D721Med (cell line): ENCODE results near the gene NRXN3.
A peak's percentile ranks its signal among the peaks of the same experiment; 100 is the strongest.

ENCODE experiments used
- DNase-seq: peaks from one replicate; pipeline ENCODE4 v3.0.0; 2011; ENCODE audit warnings: low spot score; ENCODE audit not compliant: insufficient read length
- FAIRE-seq: peaks from 2 replicates; lab custom pipeline; 2011; peaks lifted over from hg19 to GRCh38; lab: Jason Lieb, UNC
- CTCF ChIP-seq: IDR thresholded peaks from 2 replicates; pipeline ENCODE4 v1.5.1; 2012; ENCODE audit warnings: mild to moderate bottlenecking, control low read depth; ENCODE audit not compliant: insufficient read depth; ENCODE audit errors: missing control alignments

Gene NRXN3

DNA sequence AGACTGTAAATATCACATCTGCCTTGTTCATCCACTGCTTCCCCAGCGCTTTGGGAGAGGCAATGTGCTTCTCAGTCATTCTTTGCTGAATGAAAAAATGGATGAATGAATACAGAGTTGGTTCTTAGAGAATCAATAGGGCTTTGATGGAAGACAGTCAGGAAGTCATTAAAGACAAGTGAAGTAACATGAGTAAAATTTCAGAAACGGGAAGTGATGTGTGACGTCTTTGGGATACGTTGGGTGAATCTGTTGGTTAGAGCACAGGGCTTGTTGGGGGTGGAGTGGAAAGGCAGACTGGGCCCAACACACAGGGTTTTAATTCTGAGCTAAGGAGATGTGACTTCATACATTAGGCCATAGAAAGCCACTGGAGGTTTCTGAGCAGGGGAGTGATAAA lies 39.0 kb upstream of the NRXN3 start:
- no peak for TF ChIP-seq CTCF
- FAIRE-seq (no peak), DNase-seq (no peak)

DNA sequence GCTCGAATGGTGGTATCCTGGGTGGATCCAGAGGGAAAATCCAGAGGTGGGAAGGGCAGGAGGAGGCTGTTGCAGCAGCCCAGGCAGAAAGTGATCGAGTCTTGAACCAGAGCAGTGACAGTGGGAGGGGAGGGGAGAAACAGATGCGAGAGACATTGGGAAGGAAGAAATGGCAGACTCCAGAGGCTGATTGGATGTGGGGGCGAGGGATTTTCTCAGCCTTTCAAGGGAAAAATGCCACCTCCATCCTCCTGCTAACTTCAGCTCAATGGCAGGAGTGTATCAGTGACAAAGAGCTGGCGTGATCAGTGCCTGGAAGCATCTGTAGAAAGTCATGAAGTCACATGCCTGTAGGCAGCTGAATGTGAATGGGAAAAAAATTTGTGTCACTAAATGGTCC lies 38.6 kb upstream of the NRXN3 start:
- DNase-seq (no peak), FAIRE-seq (no peak)

GRCh38 chr14:78135450-78135891 lies 34.7 kb upstream of the NRXN3 start:
- TF ChIP-seq CTCF = no peak
- FAIRE-seq (no peak), DNase-seq (no peak)

More for the DNA sequence above, 38.6 kb upstream of the NRXN3 start:
- no peak for TF ChIP-seq CTCF

GRCh38 chr14:78136695-78137094 lies 33.5 kb upstream of the NRXN3 start:
- TF ChIP-seq CTCF = no peak
- FAIRE-seq (no peak), DNase-seq (no peak)

DNA sequence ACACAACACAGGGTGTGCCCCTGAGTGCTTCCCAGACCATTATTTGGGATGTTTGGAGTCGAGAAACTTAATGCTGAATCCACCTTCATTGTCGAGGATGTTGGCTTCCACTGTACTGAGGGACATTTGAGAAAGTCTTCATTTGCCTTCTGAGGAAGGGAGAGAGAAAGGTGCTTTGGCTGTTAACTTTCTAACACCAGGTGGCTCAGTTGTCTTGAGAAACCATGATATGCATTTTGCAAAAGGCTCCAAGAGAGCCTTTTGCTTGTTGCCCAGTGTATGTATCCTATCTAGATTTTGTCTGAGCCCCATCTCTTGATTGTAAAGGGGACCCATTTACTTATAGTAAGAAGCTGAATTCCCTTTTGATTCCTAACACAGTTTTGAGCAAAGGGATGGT lies 28.6 kb upstream of the NRXN3 start:
- FAIRE-seq (no peak), DNase-seq (no peak)
- peak; percentile 28 for TF ChIP-seq CTCF

GRCh38 chr14:78142998-78143397 lies 27.2 kb upstream of the NRXN3 start:
- TF ChIP-seq CTCF = no peak
- DNase-seq = no peak
- no peak for FAIRE-seq

GRCh38 chr14:78143489-78144145 lies 26.6 kb upstream of the NRXN3 start:
- FAIRE-seq = no peak
- DNase-seq = no peak
- TF ChIP-seq CTCF = no peak
